A549 treated with CORT108297 at 1 μM for 4 hours (cell line): ENCODE results near the gene TMEM94. TPM values are rescaled to one million over a fixed set of nuclear protein-coding genes. Genes with fewer than 3 reads are reported as not detected.

ENCODE experiments used
- total RNA-seq: library from RNA; stranded (reverse); fragments of 200-300 nt; extraction: Qiagen RNA extraction; gene quantifications from 5 replicates; pipeline ENCODE4 v1.2.3, GENCODE V29; 2022

Gene TMEM94
- 38.4 to 52.2 TPM (median 48.2 TPM) in 5 replicates for total RNA-seq

GRCh38 chr17:75456417-75457046, at the start of gene TMEM94:
TMEM94 (plus strand) TSS chr17:75456635; CDS start chr17:75471906, 15,271 bp downstream.

GRCh38 chr17:75515496-75516254, 59.2 kb downstream of the TMEM94 start, which contains the start of gene CASKIN2:
CASKIN2 (minus strand) TSS chr17:75515537; CDS start chr17:75513804, 1,733 bp downstream.

GRCh38 chr17:75516255-75516618, 59.8 kb downstream of the TMEM94 start, which contains the start of gene TSEN54:
TSEN54 (plus strand) TSS chr17:75516528; CDS start chr17:75516561, 33 bp downstream.

GRCh38 chr17:75524970-75525805, 68.8 kb downstream of the TMEM94 start, which contains the start of gene LLGL2:
LLGL2 (plus strand) TSS chr17:75525697; CDS start chr17:75543427, 17,730 bp downstream.

Other genes starting within 250 kb of the TMEM94 start
- 23.6 to 32.4 TPM (median 30.9 TPM) in 5 replicates for gene GGA3, start 195.0 kb upstream of the TMEM94 start, total RNA-seq
- gene MRPS7, start 194.8 kb upstream of the TMEM94 start, total RNA-seq: 157 to 184 TPM (median 174 TPM) in 5 replicates
- 31.4 to 39.6 TPM (median 37.2 TPM) in 5 replicates for gene MIF4GD, start 185.4 kb upstream of the TMEM94 start, total RNA-seq
- gene SLC25A19, start 167.2 kb upstream of the TMEM94 start, total RNA-seq: 17.8 to 22.5 TPM (median 20.7 TPM) in 5 replicates
- 90.6 to 102 TPM (median 98.5 TPM) in 5 replicates for gene GRB2, start 51.0 kb upstream of the TMEM94 start, total RNA-seq
- gene CASKIN2, start 58.9 kb downstream of the TMEM94 start, total RNA-seq: 6.9 to 12.3 TPM (median 11.1 TPM) in 5 replicates
- gene TSEN54, start 59.9 kb downstream of the TMEM94 start, total RNA-seq: 28.7 to 46.0 TPM (median 42.3 TPM) in 5 replicates
- gene LLGL2, start 69.1 kb downstream of the TMEM94 start, total RNA-seq: 15.6 to 30.3 TPM (median 29.1 TPM) in 5 replicates
- gene MYO15B, start 131.2 kb downstream of the TMEM94 start, total RNA-seq: 35.6 to 63.8 TPM (median 60.1 TPM) in 5 replicates
- 0.31 to 0.72 TPM (median 0.70 TPM) in 5 replicates for gene SMIM5, start 176.8 kb downstream of the TMEM94 start, total RNA-seq
- 20.9 to 29.0 TPM (median 28.2 TPM) in 5 replicates for gene RECQL5, start 210.5 kb downstream of the TMEM94 start, total RNA-seq
- gene SAP30BP, start 210.7 kb downstream of the TMEM94 start, total RNA-seq: 103 to 122 TPM (median 105 TPM) in 5 replicates